WTC11 (cell line): ENCODE measurements around the gene RPIA. TPM values are rescaled to one million over a fixed set of nuclear protein-coding genes. Genes with fewer than 3 reads are reported as not detected.

ENCODE experiments used
- CREM ChIP-seq: sonication (generic); formaldehyde crosslinking; IDR thresholded peaks from 2 replicates; pipeline ENCODE4 v1.8.1; 2022; ENCODE audit warnings: mild to moderate bottlenecking, missing genetic modification reagents, moderate library complexity
- E2F4 ChIP-seq: sonication (generic); formaldehyde crosslinking; IDR thresholded peaks from 2 replicates; pipeline ENCODE4 v1.8.1; 2022; ENCODE audit warnings: low read depth, mild to moderate bottlenecking, moderate library complexity, missing genetic modification reagents, borderline replicate concordance
- JAZF1 ChIP-seq: fragments of 250-450 bp; sonication (Bioruptor Pico); IDR thresholded peaks from 2 replicates; pipeline ENCODE4 v1.9.0; 2021; ENCODE audit warnings: moderate library complexity, mild to moderate bottlenecking, inconsistent platforms
- MLX ChIP-seq: sonication (generic); formaldehyde crosslinking; IDR thresholded peaks from 2 replicates; pipeline ENCODE4 v1.8.1; 2023; ENCODE audit warnings: mild to moderate bottlenecking, missing genetic modification reagents, moderate library complexity
- MXD4 ChIP-seq: fragments of 250-450 bp; sonication (Bioruptor Pico); IDR thresholded peaks from 2 replicates; pipeline ENCODE4 v1.8.0; 2021; ENCODE audit warnings: mild to moderate bottlenecking, moderate library complexity, borderline replicate concordance
- NFYB ChIP-seq: sonication (generic); formaldehyde crosslinking; conservative IDR thresholded peaks from 2 replicates; pipeline ENCODE4 v1.8.0; 2022; ENCODE audit warnings: low read depth, missing genetic modification reagents
- RELA ChIP-seq: sonication (generic); formaldehyde crosslinking; IDR thresholded peaks from 2 replicates; pipeline ENCODE4 v1.8.1; 2022; ENCODE audit warnings: missing genetic modification reagents, mild to moderate bottlenecking, borderline replicate concordance
- SMAD3 ChIP-seq: sonication (generic); formaldehyde crosslinking; IDR thresholded peaks from 2 replicates; pipeline ENCODE4 v1.8.0; 2022; ENCODE audit warnings: missing genetic modification reagents, mild to moderate bottlenecking, borderline replicate concordance
- TCF7 ChIP-seq: sonication (generic); formaldehyde crosslinking; IDR thresholded peaks from 2 replicates; pipeline ENCODE4 v1.8.0; 2022; ENCODE audit warnings: mild to moderate bottlenecking, low read depth, missing genetic modification reagents, moderate library complexity
- ZBTB21 ChIP-seq: sonication (generic); formaldehyde crosslinking; IDR thresholded peaks from 2 replicates; pipeline ENCODE4 v1.8.1; 2023; ENCODE audit warnings: mild to moderate bottlenecking, missing genetic modification reagents, borderline replicate concordance
- ZNF138 ChIP-seq: sonication (generic); formaldehyde crosslinking; conservative IDR thresholded peaks from 2 replicates; pipeline ENCODE4 v1.8.1; 2022; ENCODE audit warnings: mild to moderate bottlenecking, moderate library complexity, missing genetic modification reagents
- ZNF219 ChIP-seq: sonication (generic); formaldehyde crosslinking; IDR thresholded peaks from 2 replicates; pipeline ENCODE4 v1.8.0; 2023; ENCODE audit warnings: missing genetic modification reagents, mild to moderate bottlenecking, borderline replicate concordance
- ZNF317 ChIP-seq: sonication (generic); formaldehyde crosslinking; IDR thresholded peaks from 2 replicates; pipeline ENCODE4 v1.8.1; 2023; ENCODE audit warnings: low read depth, mild to moderate bottlenecking, moderate library complexity, missing genetic modification reagents, borderline replicate concordance
- total RNA-seq: library from RNA; stranded (reverse); gene quantifications from 3 replicates; pipeline ENCODE4 v1.2.3, GENCODE V29; 2021
- TF ChIP-seq, protein P1 (sequence below): fragments of 250-450 bp; sonication (Bioruptor Pico); IDR thresholded peaks from 2 replicates; pipeline ENCODE4 v1.9.0; 2021; ENCODE audit warnings: mild to moderate bottlenecking
- TF ChIP-seq, protein P2 (sequence below): fragments of 200-600 bp; IDR thresholded peaks from 2 replicates; pipeline ENCODE4 v1.8.0; 2022; ENCODE audit warnings: antibody characterized with exemption
- TF ChIP-seq, protein P3 (sequence below): sonication (generic); formaldehyde crosslinking; IDR thresholded peaks from 2 replicates; pipeline ENCODE4 v1.8.1; 2022; ENCODE audit warnings: low read depth, missing genetic modification reagents, borderline replicate concordance
- TF ChIP-seq, protein P4 (sequence below): sonication (generic); formaldehyde crosslinking; IDR thresholded peaks from 2 replicates; pipeline ENCODE4 v1.8.1; 2022; ENCODE audit warnings: mild to moderate bottlenecking, moderate library complexity, missing genetic modification reagents
- TF ChIP-seq, protein P5 (sequence below): fragments of 250-450 bp; sonication (Bioruptor Pico); IDR thresholded peaks from 2 replicates; pipeline ENCODE4 v1.9.0; 2021; ENCODE audit warnings: mild to moderate bottlenecking
- TF ChIP-seq, protein P6 (sequence below): sonication (generic); formaldehyde crosslinking; IDR thresholded peaks from 2 replicates; pipeline ENCODE4 v1.8.0; 2023; ENCODE audit warnings: missing genetic modification reagents, mild to moderate bottlenecking, borderline replicate concordance
- TF ChIP-seq, protein P7 (sequence below): fragments of 250-450 bp; sonication (Bioruptor Pico); conservative IDR thresholded peaks from 2 replicates; pipeline ENCODE4 v1.9.0; 2021; ENCODE audit warnings: mild to moderate bottlenecking

RPIA gene
- total RNA-seq, 1 experiment from 2014 or later, result 23.4 TPM

GRCh38 chr2:88691339-88692183 is at the start of gene RPIA (continued):
- TF ChIP-seq CREM (CRISPR knock-in tag) (peak; percentile 94), MLX (CRISPR knock-in tag) (no peak), NFYB (CRISPR knock-in tag) (peak; percentile 18; the same call in 1 of the 2 replicates), JAZF1 (CRISPR knock-in tag) (no peak), ZBTB21 (no peak), ZNF219 (CRISPR knock-in tag) (peak; percentile 93), ZNF317 (no peak), RELA (CRISPR knock-in tag) (peak; percentile 92; the same call in 1 of the 2 replicates), ZNF138 (no peak), SMAD3 (peak; percentile 37; the same call in 1 of the 2 replicates), MXD4 (CRISPR knock-in tag) (no peak), TCF7 (CRISPR knock-in tag) (peak; percentile 94), E2F4 (0 out of 2 replicates have a peak, but pooled peaks have one; percentile 48)
- TF ChIP-seq, protein P1, sequence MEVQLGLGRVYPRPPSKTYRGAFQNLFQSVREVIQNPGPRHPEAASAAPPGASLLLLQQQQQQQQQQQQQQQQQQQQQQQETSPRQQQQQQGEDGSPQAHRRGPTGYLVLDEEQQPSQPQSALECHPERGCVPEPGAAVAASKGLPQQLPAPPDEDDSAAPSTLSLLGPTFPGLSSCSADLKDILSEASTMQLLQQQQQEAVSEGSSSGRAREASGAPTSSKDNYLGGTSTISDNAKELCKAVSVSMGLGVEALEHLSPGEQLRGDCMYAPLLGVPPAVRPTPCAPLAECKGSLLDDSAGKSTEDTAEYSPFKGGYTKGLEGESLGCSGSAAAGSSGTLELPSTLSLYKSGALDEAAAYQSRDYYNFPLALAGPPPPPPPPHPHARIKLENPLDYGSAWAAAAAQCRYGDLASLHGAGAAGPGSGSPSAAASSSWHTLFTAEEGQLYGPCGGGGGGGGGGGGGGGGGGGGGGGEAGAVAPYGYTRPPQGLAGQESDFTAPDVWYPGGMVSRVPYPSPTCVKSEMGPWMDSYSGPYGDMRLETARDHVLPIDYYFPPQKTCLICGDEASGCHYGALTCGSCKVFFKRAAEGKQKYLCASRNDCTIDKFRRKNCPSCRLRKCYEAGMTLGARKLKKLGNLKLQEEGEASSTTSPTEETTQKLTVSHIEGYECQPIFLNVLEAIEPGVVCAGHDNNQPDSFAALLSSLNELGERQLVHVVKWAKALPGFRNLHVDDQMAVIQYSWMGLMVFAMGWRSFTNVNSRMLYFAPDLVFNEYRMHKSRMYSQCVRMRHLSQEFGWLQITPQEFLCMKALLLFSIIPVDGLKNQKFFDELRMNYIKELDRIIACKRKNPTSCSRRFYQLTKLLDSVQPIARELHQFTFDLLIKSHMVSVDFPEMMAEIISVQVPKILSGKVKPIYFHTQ (CRISPR knock-in tag), result no peak
- TF ChIP-seq, protein P2, sequence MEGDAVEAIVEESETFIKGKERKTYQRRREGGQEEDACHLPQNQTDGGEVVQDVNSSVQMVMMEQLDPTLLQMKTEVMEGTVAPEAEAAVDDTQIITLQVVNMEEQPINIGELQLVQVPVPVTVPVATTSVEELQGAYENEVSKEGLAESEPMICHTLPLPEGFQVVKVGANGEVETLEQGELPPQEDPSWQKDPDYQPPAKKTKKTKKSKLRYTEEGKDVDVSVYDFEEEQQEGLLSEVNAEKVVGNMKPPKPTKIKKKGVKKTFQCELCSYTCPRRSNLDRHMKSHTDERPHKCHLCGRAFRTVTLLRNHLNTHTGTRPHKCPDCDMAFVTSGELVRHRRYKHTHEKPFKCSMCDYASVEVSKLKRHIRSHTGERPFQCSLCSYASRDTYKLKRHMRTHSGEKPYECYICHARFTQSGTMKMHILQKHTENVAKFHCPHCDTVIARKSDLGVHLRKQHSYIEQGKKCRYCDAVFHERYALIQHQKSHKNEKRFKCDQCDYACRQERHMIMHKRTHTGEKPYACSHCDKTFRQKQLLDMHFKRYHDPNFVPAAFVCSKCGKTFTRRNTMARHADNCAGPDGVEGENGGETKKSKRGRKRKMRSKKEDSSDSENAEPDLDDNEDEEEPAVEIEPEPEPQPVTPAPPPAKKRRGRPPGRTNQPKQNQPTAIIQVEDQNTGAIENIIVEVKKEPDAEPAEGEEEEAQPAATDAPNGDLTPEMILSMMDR, result 0 out of 2 replicates have a peak, but pooled peaks have one; percentile 20
- TF ChIP-seq, protein P3, sequence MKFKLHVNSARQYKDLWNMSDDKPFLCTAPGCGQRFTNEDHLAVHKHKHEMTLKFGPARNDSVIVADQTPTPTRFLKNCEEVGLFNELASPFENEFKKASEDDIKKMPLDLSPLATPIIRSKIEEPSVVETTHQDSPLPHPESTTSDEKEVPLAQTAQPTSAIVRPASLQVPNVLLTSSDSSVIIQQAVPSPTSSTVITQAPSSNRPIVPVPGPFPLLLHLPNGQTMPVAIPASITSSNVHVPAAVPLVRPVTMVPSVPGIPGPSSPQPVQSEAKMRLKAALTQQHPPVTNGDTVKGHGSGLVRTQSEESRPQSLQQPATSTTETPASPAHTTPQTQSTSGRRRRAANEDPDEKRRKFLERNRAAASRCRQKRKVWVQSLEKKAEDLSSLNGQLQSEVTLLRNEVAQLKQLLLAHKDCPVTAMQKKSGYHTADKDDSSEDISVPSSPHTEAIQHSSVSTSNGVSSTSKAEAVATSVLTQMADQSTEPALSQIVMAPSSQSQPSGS, result no peak; the same call in 1 of the 2 replicates
- TF ChIP-seq, protein P4, sequence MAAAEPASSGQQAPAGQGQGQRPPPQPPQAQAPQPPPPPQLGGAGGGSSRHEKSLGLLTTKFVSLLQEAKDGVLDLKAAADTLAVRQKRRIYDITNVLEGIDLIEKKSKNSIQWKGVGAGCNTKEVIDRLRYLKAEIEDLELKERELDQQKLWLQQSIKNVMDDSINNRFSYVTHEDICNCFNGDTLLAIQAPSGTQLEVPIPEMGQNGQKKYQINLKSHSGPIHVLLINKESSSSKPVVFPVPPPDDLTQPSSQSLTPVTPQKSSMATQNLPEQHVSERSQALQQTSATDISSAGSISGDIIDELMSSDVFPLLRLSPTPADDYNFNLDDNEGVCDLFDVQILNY (CRISPR knock-in tag), result peak; percentile 78
- TF ChIP-seq, protein P5, sequence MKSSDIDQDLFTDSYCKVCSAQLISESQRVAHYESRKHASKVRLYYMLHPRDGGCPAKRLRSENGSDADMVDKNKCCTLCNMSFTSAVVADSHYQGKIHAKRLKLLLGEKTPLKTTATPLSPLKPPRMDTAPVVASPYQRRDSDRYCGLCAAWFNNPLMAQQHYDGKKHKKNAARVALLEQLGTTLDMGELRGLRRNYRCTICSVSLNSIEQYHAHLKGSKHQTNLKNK, result no peak
- TF ChIP-seq, protein P6, sequence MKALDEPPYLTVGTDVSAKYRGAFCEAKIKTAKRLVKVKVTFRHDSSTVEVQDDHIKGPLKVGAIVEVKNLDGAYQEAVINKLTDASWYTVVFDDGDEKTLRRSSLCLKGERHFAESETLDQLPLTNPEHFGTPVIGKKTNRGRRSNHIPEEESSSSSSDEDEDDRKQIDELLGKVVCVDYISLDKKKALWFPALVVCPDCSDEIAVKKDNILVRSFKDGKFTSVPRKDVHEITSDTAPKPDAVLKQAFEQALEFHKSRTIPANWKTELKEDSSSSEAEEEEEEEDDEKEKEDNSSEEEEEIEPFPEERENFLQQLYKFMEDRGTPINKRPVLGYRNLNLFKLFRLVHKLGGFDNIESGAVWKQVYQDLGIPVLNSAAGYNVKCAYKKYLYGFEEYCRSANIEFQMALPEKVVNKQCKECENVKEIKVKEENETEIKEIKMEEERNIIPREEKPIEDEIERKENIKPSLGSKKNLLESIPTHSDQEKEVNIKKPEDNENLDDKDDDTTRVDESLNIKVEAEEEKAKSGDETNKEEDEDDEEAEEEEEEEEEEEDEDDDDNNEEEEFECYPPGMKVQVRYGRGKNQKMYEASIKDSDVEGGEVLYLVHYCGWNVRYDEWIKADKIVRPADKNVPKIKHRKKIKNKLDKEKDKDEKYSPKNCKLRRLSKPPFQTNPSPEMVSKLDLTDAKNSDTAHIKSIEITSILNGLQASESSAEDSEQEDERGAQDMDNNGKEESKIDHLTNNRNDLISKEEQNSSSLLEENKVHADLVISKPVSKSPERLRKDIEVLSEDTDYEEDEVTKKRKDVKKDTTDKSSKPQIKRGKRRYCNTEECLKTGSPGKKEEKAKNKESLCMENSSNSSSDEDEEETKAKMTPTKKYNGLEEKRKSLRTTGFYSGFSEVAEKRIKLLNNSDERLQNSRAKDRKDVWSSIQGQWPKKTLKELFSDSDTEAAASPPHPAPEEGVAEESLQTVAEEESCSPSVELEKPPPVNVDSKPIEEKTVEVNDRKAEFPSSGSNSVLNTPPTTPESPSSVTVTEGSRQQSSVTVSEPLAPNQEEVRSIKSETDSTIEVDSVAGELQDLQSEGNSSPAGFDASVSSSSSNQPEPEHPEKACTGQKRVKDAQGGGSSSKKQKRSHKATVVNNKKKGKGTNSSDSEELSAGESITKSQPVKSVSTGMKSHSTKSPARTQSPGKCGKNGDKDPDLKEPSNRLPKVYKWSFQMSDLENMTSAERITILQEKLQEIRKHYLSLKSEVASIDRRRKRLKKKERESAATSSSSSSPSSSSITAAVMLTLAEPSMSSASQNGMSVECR, result peak; percentile 85
- TF ChIP-seq, protein P7, sequence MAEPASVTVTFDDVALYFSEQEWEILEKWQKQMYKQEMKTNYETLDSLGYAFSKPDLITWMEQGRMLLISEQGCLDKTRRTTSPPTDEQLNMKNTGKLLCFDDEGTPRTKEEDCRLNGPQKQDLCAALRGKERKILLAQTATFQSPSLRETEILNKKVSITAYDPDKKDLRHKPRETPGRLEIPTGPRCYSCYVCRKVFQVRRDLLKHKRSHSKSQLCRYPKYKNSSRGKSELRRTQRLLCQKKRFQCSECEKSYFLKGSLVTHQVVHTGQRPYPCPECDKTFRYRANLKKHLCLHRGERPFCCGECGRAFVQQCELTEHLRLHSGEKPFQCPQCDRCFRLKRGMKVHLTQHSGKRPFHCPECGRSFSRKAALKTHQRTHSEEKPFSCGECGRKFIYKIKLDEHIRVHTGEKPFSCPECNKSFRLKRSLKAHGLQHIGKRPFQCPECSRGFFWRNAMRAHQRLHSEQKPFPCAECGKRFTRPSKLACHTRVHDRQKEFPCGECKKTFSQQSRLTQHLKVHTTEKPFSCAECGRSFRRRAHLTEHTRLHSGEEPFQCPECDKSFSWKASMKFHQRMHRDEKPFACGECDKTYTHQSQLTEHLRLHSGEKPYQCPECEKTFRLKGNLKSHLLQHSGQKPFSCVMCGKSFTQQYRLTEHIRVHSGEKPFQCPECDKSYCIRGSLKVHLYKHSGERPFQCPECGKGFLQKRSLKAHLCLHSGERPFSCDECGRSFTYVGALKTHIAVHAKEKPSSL, result no peak
